MCF 10A (cell line): ENCODE results near the gene CCDC93. TPM values are rescaled to one million over a fixed set of nuclear protein-coding genes. Genes with fewer than 3 reads are reported as not detected.

Experiments
- BruUV-seq: library from RNA; stranded (reverse); fragments of 400-500 nt; replicated peaks from 2 replicates; lab custom pipeline; 2021; lab: Mats Ljungman, UMichigan
- CTCF ChIA-PET: fragments of 300-600 bp; sonication (Branson Sonifier 250); formaldehyde crosslinking; extraction: SDS; loops from one replicate; lab custom pipeline; 2021; ENCODE audit warnings: antibody characterized with exemption, inconsistent platforms; lab: Yijun Ruan, JAX
- POLR2A ChIA-PET: fragments of 300-600, 350-650 bp; sonication (Branson Sonifier 250); formaldehyde crosslinking; extraction: SDS; loops from one replicate; lab custom pipeline; 2020; ENCODE audit warnings: antibody characterized with exemption, inconsistent platforms; lab: Yijun Ruan, JAX
- DNase-seq: peaks from one replicate; pipeline ENCODE4 v3.0.0-alpha.2; 2018; ENCODE audit not compliant: unreplicated experiment
- H3K27ac Mint-ChIP-seq: one replicate; pipeline ENCODE4 v1.8.0; 2022; ENCODE audit warnings: mild to moderate bottlenecking, low read depth, mixed read lengths; ENCODE audit not compliant: unreplicated experiment
- H3K27me3 Mint-ChIP-seq: one replicate; pipeline ENCODE4 v1.8.0; 2022; ENCODE audit warnings: mixed read lengths; ENCODE audit not compliant: insufficient read depth, unreplicated experiment
- H3K36me3 Mint-ChIP-seq: one replicate; pipeline ENCODE4 v1.8.0; 2022; ENCODE audit warnings: mild to moderate bottlenecking, moderate library complexity, mixed read lengths; ENCODE audit not compliant: insufficient read depth, unreplicated experiment
- H3K4me1 Mint-ChIP-seq: one replicate; pipeline ENCODE4 v1.8.0; 2022; ENCODE audit warnings: mixed read lengths; ENCODE audit not compliant: insufficient read depth, unreplicated experiment
- H3K4me3 Mint-ChIP-seq: one replicate; pipeline ENCODE4 v1.8.0; 2022; ENCODE audit warnings: mild to moderate bottlenecking, moderate library complexity, mixed read lengths; ENCODE audit not compliant: unreplicated experiment
- H3K9me3 Mint-ChIP-seq: one replicate; pipeline ENCODE4 v1.8.0; 2022; ENCODE audit warnings: mixed read lengths; ENCODE audit not compliant: unreplicated experiment
- intact Hi-C: fragments of 100-400 bp; cut with micrococcal nuclease; formaldehyde crosslinking; loops from 2 replicates; pipeline ENCODE4 v1.14.1; 2022
- total RNA-seq: library from RNA; stranded (reverse); gene quantifications from 2 replicates; pipeline ENCODE4 v1.2.3, GENCODE V29; 2022
- TF ChIP-seq, protein P1 (sequence below): fragments of 200-600 bp; IDR thresholded peaks from one replicate; pipeline ENCODE4 v1.8.0; 2022; ENCODE audit warnings: antibody characterized with exemption, mild to moderate bottlenecking; ENCODE audit not compliant: unreplicated experiment

The CCDC93 gene
- total RNA-seq, 1 experiment from 2014 or later = 37.8 TPM

DNA sequence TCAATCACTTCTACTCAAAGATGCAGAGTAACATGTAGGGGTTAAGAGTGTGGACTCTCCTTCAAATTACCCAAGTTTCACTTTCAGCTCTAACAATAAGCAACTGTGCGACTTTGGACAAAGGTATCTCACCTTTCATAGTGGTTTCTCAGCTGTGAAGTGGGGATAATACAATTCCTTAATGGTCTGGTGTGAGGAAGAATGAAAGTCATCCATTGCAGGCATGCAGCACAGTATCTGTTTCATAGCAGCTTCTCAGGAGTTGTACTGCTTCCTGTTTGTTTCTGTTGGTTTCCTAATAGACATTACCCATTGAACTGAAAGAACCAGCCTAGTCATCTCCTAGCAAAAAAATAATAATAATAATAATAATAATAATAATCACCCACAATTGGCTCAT lies 125.0 kb downstream of the CCDC93 start:
- TF ChIP-seq, protein P1, sequence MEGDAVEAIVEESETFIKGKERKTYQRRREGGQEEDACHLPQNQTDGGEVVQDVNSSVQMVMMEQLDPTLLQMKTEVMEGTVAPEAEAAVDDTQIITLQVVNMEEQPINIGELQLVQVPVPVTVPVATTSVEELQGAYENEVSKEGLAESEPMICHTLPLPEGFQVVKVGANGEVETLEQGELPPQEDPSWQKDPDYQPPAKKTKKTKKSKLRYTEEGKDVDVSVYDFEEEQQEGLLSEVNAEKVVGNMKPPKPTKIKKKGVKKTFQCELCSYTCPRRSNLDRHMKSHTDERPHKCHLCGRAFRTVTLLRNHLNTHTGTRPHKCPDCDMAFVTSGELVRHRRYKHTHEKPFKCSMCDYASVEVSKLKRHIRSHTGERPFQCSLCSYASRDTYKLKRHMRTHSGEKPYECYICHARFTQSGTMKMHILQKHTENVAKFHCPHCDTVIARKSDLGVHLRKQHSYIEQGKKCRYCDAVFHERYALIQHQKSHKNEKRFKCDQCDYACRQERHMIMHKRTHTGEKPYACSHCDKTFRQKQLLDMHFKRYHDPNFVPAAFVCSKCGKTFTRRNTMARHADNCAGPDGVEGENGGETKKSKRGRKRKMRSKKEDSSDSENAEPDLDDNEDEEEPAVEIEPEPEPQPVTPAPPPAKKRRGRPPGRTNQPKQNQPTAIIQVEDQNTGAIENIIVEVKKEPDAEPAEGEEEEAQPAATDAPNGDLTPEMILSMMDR = no peak
- BruUV-seq = no TSS peak
- Mint-ChIP-seq H3K36me3 (no peaks in the 10 kb centered on the region), H3K4me3 (no peak overlapping the region), H3K4me1 (no peaks in the 10 kb centered on the region), H3K9me3 (no peaks in the 10 kb centered on the region), H3K27ac (no peak overlapping the region), H3K27me3 (peaks cover 35% of the 10 kb centered on the region)
- POLR2A ChIA-PET = no interaction called here
- DNase-seq = no peak
- intact Hi-C loops = no loop called here
- CTCF ChIA-PET = no interaction called here

DNA sequence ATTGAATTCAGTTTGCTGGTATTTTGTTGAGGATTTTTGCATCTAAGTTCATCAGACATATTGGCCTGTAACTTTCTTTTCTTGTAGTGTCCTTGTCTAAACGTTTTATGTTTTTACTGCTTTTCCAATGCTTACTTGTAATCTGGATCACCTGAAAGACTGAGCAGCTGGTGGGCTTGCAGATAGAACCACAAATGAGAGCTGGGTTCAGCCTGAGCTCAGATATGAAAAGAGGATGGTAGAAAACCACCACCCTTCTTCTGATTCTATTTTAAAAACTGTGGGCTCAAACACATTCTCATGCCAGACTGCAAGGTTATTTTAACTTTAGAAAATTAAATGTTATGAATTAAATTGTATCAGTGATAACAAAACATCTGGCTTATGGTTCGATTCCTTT lies 128.6 kb downstream of the CCDC93 start:
- ChIA-PET POLR2A (no interaction called here), CTCF (no interaction called here)
- H3K27ac Mint-ChIP-seq = no peak overlapping the region
- H3K27me3 Mint-ChIP-seq = peaks cover 19% of the 10 kb centered on the region
- no peaks in the 10 kb centered on the region for H3K9me3 Mint-ChIP-seq
- intact Hi-C loops = no loop called here
- TF ChIP-seq, protein P1 = no peak
- DNase-seq = no peak
- no peak overlapping the region for H3K4me3 Mint-ChIP-seq
- no peaks in the 10 kb centered on the region for H3K4me1 Mint-ChIP-seq
- BruUV-seq = no TSS peak
- no peaks in the 10 kb centered on the region for H3K36me3 Mint-ChIP-seq

DNA sequence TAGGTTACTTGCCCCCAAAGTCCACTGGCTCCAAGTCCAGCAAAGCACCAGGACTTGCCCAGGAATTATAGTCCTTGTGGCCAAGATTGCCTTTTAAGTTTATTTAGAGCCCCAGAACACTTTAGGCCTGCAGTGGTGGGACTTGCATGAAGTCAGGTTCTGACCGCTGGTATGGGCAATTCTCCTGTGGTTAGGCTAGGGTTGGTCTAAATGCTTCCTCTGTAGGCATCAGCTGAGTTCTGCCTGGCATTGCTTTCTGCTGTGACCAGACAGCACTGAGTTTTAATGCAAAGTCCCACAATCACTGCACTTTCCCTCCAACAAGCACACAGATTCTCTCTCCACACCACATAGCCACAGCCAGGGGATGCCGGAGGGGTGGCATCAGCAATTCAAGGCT lies 134.9 kb downstream of the CCDC93 start:
- Mint-ChIP-seq H3K36me3 (no peaks in the 10 kb centered on the region), H3K4me3 (no peak overlapping the region), H3K4me1 (no peaks in the 10 kb centered on the region), H3K27ac (no peak overlapping the region), H3K27me3 (peaks cover 34% of the 10 kb centered on the region), H3K9me3 (no peaks in the 10 kb centered on the region)
- no TSS peak for BruUV-seq
- ChIA-PET CTCF (no interaction called here), POLR2A (no interaction called here)
- DNase-seq = no peak
- intact Hi-C loops = no loop called here
- TF ChIP-seq, protein P1 = no peak

DNA sequence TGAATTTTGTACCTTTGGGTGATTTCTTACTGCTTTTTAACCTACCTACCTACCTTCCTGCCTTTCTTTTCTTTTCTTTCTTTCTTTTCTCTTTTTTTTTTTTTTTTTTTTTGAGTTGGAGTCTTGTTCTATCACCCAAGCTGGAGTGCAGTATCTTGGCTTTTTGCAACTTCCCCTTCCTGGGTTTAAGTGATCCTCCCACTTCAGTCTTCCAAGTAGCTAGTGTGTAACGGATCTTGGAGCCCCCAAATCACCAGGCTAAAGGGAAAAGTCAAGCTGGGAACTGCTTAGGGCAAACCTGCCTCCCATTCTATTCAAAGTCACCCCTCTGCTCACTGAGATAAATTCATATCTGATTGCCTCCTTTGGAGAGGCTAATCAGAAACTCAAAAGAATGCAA lies 138.1 kb downstream of the CCDC93 start:
- H3K27me3 Mint-ChIP-seq = peaks cover 34% of the 10 kb centered on the region
- ChIA-PET POLR2A (no interaction called here), CTCF (no interaction called here)
- no peaks in the 10 kb centered on the region for H3K4me1 Mint-ChIP-seq
- no peaks in the 10 kb centered on the region for H3K36me3 Mint-ChIP-seq
- H3K4me3 Mint-ChIP-seq = no peak overlapping the region
- intact Hi-C loops = no loop called here
- TF ChIP-seq, protein P1 = no peak
- BruUV-seq = no TSS peak
- no peaks in the 10 kb centered on the region for H3K9me3 Mint-ChIP-seq
- no peak for DNase-seq
- no peak overlapping the region for H3K27ac Mint-ChIP-seq

Other genes starting within 250 kb of the CCDC93 start
- 88.7 and 101 TPM in 2 replicates for gene DDX18, start 199.4 kb downstream of the CCDC93 start, total RNA-seq
- gene INSIG2, start 74.4 kb upstream of the CCDC93 start, total RNA-seq = 15.0 and 28.4 TPM in 2 replicates